ENCODE data around the gene PLEKHA6. TPM values are rescaled to one million over a fixed set of nuclear protein-coding genes. Genes with fewer than 3 reads are reported as not detected.
"Not testable (repeated sequence)": the region's sequence is repeated elsewhere in the genome, so short reads cannot be mapped to it uniquely, and the experiment has no call there.

PLEKHA6 gene
- total RNA-seq, 4 donors from 2014 or later, result 5.9 to 13.6 (median 8.4) TPM

DNA sequence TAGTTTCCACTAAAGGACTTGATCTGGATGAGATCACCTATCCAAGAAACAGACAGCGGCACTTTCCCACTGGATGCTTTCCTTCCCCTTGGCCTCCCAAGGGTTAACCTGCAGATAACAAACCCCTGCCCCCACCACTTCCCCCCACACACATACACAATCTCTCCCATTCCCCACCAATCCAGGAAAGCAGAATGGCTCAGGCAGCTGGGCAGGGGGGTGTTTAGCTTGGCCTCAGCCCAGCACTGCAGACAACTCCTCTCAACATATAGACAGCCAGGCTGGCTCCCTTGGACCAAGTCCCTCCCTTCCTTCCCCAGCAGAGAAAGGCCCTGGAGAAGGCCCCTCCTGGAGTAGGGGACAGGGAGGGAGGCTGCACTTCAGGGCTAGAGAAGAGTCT lies 24.6 kb downstream of the PLEKHA6 start:
- no peak for TF ChIP-seq POLR2A (IDR thresholded peaks at IDR 0.05)
- TF ChIP-seq, protein P1, sequence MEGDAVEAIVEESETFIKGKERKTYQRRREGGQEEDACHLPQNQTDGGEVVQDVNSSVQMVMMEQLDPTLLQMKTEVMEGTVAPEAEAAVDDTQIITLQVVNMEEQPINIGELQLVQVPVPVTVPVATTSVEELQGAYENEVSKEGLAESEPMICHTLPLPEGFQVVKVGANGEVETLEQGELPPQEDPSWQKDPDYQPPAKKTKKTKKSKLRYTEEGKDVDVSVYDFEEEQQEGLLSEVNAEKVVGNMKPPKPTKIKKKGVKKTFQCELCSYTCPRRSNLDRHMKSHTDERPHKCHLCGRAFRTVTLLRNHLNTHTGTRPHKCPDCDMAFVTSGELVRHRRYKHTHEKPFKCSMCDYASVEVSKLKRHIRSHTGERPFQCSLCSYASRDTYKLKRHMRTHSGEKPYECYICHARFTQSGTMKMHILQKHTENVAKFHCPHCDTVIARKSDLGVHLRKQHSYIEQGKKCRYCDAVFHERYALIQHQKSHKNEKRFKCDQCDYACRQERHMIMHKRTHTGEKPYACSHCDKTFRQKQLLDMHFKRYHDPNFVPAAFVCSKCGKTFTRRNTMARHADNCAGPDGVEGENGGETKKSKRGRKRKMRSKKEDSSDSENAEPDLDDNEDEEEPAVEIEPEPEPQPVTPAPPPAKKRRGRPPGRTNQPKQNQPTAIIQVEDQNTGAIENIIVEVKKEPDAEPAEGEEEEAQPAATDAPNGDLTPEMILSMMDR (IDR thresholded peaks at IDR 0.05), result no peak
- intact Hi-C loops (cut with DNase I; ENCODE audit: low total_unique reads), result no loop called here

DNA sequence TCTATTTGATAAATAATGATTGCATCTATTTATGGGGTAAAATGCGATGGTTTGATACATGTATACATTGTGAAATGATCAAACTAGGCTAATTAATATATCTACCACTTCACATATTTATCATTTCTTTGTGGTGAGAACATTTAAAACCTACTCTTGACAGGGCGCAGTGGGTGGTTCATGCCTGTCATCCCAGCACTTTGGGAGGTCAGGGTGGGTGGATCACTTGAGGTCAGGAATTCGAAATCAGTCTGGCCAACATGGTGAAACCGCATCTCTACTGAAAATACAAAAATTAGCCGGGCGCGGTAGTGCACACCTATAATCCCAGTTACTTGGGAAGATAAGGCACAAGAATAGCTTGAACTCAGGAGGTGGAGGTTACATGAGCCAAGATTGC lies 25.3 kb downstream of the PLEKHA6 start:
- intact Hi-C loops (cut with DNase I; ENCODE audit: low total_unique reads), result no loop called here
- peaks cover 0 to 4% of the 10 kb centered on the region in 2 donors for H3K4me1 ChIP-seq
- H3K9me3 ChIP-seq, result no peaks in the 10 kb centered on the region
- no peak overlapping the region for H3K27ac ChIP-seq
- no peaks in the 10 kb centered on the region for H3K27me3 ChIP-seq
- DNase-seq, result no peak
- no peak overlapping the region for H3K4me3 ChIP-seq
- TF ChIP-seq, protein P1 (IDR thresholded peaks at IDR 0.05), result no peak
- no peak for TF ChIP-seq POLR2A (IDR thresholded peaks at IDR 0.05)
- no peaks in the 10 kb centered on the region for H3K36me3 ChIP-seq

More for the DNA sequence above, 24.6 kb downstream of the PLEKHA6 start:
- H3K36me3 ChIP-seq, result no peaks in the 10 kb centered on the region
- H3K4me3 ChIP-seq, result no peak overlapping the region
- H3K9me3 ChIP-seq, result no peaks in the 10 kb centered on the region
- no peak overlapping the region for H3K27ac ChIP-seq
- no peak for DNase-seq
- peaks cover 0 to 4% of the 10 kb centered on the region in 2 donors for H3K4me1 ChIP-seq
- no peaks in the 10 kb centered on the region for H3K27me3 ChIP-seq

DNA sequence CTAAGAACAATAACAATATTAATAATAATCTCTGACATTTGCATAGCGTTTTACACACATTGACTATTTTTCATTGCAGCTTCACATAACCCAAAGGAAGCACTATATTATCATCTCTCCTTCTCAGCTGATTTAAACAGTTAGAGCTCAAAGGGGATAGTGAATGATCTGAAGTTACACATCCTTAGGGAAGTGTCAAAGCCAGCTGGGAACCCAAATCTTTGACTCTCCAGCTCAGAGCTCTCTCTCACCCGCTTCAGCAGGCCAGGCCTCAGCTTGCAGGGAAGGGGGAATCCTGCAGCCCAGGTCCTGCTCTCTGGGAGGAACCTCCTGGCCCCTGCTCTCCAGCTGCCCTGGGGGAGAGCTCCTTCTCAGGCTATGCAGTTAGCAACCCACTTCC lies 26.3 kb downstream of the PLEKHA6 start:
- no peak overlapping the region for H3K27ac ChIP-seq
- TF ChIP-seq, protein P1 (IDR thresholded peaks at IDR 0.05), result no peak
- no peak for TF ChIP-seq POLR2A (IDR thresholded peaks at IDR 0.05)
- H3K4me3 ChIP-seq, result no peak overlapping the region
- intact Hi-C loops (cut with DNase I; ENCODE audit: low total_unique reads), result no loop called here
- no peaks in the 10 kb centered on the region for H3K9me3 ChIP-seq
- peaks cover 0 to 4% of the 10 kb centered on the region in 2 donors for H3K4me1 ChIP-seq
- no peaks in the 10 kb centered on the region for H3K27me3 ChIP-seq
- no peaks in the 10 kb centered on the region for H3K36me3 ChIP-seq
- no peak for DNase-seq

DNA sequence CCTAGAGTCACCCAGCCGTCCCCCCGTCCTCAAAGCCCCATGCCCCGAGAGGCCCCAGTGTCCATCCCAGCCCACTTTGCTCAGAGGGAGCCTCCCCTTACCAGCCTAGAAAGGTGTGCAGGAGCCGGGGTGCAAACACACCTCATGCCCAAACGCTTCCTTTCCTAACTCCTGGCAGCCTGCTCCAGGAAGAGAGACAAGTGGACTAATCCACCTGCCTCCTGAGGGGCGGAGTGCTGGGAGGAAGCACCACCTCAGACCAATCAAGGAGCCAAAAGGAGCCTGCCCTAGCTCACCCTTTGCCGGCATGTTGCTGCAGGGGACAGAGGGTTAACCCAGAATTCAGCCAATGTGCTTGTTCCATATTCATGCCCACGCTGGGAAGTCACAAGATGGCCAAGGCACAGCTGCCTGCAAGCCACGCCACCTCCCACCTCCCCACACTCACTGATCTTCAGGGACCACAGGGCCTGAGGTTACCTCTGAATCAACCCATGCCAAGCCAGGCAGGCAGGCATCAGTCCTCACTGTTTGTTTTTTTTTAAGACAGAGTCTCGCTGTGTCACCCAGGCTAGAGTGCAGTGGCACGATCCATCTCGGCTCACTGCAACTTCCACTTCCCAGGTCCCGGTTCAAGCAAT lies 27.8 kb downstream of the PLEKHA6 start:
- Histone ChIP-seq H3K27me3 (no peaks in the 10 kb centered on the region), H3K27ac (no peak overlapping the region), H3K4me3 (no peak overlapping the region), H3K36me3 (no peaks in the 10 kb centered on the region), H3K9me3 (no peaks in the 10 kb centered on the region), H3K4me1 (peaks cover 0 to 6% of the 10 kb centered on the region in 2 donors)
- intact Hi-C loops (cut with DNase I; ENCODE audit: low total_unique reads), result no loop called here
- no peak for DNase-seq
- TF ChIP-seq, protein P1 (IDR thresholded peaks at IDR 0.05), result no peak
- no peak for TF ChIP-seq POLR2A (IDR thresholded peaks at IDR 0.05)

DNA sequence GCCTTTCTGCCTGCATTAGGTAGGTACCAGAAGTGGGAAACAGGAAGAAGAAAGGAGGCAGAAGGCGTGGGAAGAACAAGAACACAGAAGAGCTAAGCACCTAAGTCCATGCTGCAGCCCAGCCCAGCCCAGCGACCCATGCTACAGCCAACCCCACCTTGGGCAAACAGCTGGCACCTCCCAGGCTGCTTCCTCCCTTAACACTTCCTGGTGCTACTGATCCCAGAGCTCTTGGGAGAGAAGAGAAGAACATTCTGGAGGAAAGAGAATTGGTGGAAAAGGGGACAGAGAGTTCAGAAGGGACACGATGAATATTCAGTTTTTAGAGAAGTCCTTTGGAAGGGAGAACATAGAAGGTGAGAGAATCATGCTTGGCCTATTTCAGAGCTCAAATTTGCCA lies 28.5 kb downstream of the PLEKHA6 start:
- no peak overlapping the region for H3K27ac ChIP-seq
- intact Hi-C loops (cut with DNase I; ENCODE audit: low total_unique reads), result no loop called here
- TF ChIP-seq POLR2A (IDR thresholded peaks at IDR 0.05), result no peak
- TF ChIP-seq, protein P1 (IDR thresholded peaks at IDR 0.05), result no peak

DNA sequence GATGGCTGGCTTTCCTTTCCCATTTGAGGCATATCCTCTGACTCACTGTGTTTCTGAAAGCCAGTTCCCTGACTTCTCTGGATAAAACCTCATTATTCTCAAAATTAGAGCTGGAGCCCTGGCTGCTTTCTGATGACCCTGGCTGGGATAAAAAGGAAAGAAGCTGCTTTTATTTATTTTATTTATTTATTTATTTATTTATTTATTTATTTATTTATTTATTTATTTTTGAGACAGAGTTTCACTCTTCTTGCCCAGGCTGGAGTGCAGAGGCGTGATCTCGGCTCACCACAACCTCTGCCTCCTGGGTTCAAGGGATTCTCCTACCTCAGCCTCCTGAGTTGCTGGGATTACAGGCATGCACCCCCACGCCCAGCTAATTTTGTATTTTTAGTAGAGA lies 31.9 kb downstream of the PLEKHA6 start:
- intact Hi-C loops (cut with DNase I; ENCODE audit: low total_unique reads); H3K27me3 ChIP-seq; H3K4me1 ChIP-seq: not testable (repeated sequence)

More for the DNA sequence above, 28.5 kb downstream of the PLEKHA6 start:
- no peaks in the 10 kb centered on the region for H3K36me3 ChIP-seq
- no peak overlapping the region for H3K4me3 ChIP-seq
- no peaks in the 10 kb centered on the region for H3K9me3 ChIP-seq
- DNase-seq, result no peak
- H3K27me3 ChIP-seq, result no peaks in the 10 kb centered on the region
- H3K4me1 ChIP-seq, result peaks cover 0 to 4% of the 10 kb centered on the region in 2 donors

More for the DNA sequence above, 31.9 kb downstream of the PLEKHA6 start:
- H3K27ac ChIP-seq, DNase-seq, H3K36me3 ChIP-seq, H3K4me3 ChIP-seq, H3K9me3 ChIP-seq: not testable (repeated sequence)
